ENCODE results near the gene MAGOH.

DNA sequence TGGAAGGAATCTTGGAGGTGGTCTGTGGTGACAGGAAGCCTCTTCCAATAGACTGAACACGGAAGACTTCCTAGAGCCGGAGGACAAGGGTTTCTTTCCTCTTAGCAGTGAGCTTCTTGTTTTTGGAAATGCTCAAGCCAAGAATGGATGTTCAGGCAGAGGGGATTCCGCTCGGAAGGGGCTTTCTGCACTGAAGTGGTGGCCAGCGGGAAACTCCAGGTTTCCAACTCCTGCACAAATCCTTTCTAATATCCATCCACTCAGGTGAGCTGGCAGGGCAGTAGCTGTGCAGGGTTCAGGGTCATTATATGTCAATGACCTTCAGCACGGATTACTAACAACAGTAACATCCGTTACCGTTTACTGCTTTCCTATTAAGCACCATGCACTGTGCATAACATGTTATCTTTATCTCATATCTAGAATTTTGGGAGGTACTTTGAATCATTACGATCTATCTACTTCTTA, 42.3 kb downstream of the MAGOH start:
- TF ChIP-seq POLR2AphosphoS5 (IDR thresholded peaks at IDR 0.05): no peak
- TF ChIP-seq CTCF (IDR thresholded peaks at IDR 0.05): no peak
- no peak for TF ChIP-seq POLR2A (IDR thresholded peaks at IDR 0.05)
